Omental fat pad (tissue), 4 donors: ENCODE results near the gene CCDC136. TPM values are rescaled to one million over a fixed set of nuclear protein-coding genes. Genes with fewer than 3 reads are reported as not detected.

Source experiments
- ATAC-seq: fragments of 150-250 bp; one replicate; pipeline ENCODE4 v1.9.1; 2016; ENCODE audit warnings: mild to moderate bottlenecking, moderate library complexity; ENCODE audit not compliant: low FRiP score
- DNase-seq: peaks from one replicate; pipeline ENCODE4 v3.0.0-alpha.2; 2019; ENCODE audit warnings: low spot score
- CTCF ChIP-seq, 3 donors: fragments of 450-650 bp; IDR thresholded peaks; one replicate each; pipeline ENCODE4 v1.5.1; 2016 to 2017; ENCODE audit warnings: antibody characterized with exemption in 3 of 3, mild to moderate bottlenecking in 3 of 3, moderate library complexity in 2 of 3
- total RNA-seq, 4 donors: library from RNA; depleted of rRNA; stranded (reverse); fragments of >200 nt; gene quantifications; one replicate each; pipeline ENCODE4 v1.1.0, GENCODE V29; 2016

CCDC136 gene
- total RNA-seq, 4 donors from 2014 or later, result 1.7 to 27.9 (median 2.7) TPM

- DNase-seq (no peak), ATAC-seq (no peak)
- TF ChIP-seq CTCF (IDR thresholded peaks at IDR 0.05), result no peak
Measured at GRCh38 chr7:128852537-128853254, 60.9 kb downstream of the CCDC136 start.

GRCh38 chr7:128853799-128854198 lies 62.0 kb downstream of the CCDC136 start:
- TF ChIP-seq CTCF (IDR thresholded peaks at IDR 0.05), result no peak
- ATAC-seq (no peak), DNase-seq (no peak)

GRCh38 chr7:128854396-128854795 lies 62.6 kb downstream of the CCDC136 start:
- DNase-seq, result no peak
- TF ChIP-seq CTCF (IDR thresholded peaks at IDR 0.05), result no peak
- no peak for ATAC-seq

GRCh38 chr7:128855559-128855958 lies 63.8 kb downstream of the CCDC136 start:
- no peak for TF ChIP-seq CTCF (IDR thresholded peaks at IDR 0.05)
- DNase-seq (no peak), ATAC-seq (no peak)

- DNase-seq, result no peak
- no peak for TF ChIP-seq CTCF (IDR thresholded peaks at IDR 0.05)
- no peak for ATAC-seq
Measured at GRCh38 chr7:128856001-128856718, 64.4 kb downstream of the CCDC136 start.

- no peak for TF ChIP-seq CTCF (IDR thresholded peaks at IDR 0.05)
- DNase-seq (no peak), ATAC-seq (no peak)
Measured at GRCh38 chr7:128858380-128859231, 66.8 kb downstream of the CCDC136 start.
